GM12878 (cell line): Measurements from ENCODE around the gene SGCB. TPM values are rescaled to one million over a fixed set of nuclear protein-coding genes. Genes with fewer than 3 reads are reported as not detected.
A peak's percentile ranks its signal among the peaks of the same experiment; 100 is the strongest.

Experiments used
- YBX1 ChIP-seq: fragments of 450-650 bp; IDR thresholded peaks from 2 replicates; pipeline ENCODE4 v1.6.1; 2016; ENCODE audit warnings: antibody characterized with exemption
- ZNF687 ChIP-seq: fragments of 450-650 bp; IDR thresholded peaks from 2 replicates; pipeline ENCODE4 v1.6.1; 2017; ENCODE audit warnings: mild to moderate bottlenecking, moderate library complexity
- polyA plus RNA-seq, 11 experiments: library from polyadenylated mRNA; depleted of rRNA in 4 of 11; unstranded in 6 of 11; stranded (reverse) in 5 of 11; fragments of >200 nt; fragmentation: Nextera tagmentation in 4 of 11; fragmentation: Illumina TruSeq in 1 of 11; extraction: Ambion mirVana in 4 of 11; extraction: Trizol in 1 of 11; gene quantifications; 1 replicate in 1 of 11; 2 replicates in 10 of 11; pipeline versions ENCODE4 v1.2.1 to v1.2.3, GENCODE V29; 2011 to 2016; ENCODE audit warnings: inconsistent platforms in 2 of 11, missing spikeins in 2 of 11, low read depth in 1 of 11
- total RNA-seq, 4 experiments: library from RNA; depleted of rRNA in 3 of 4; stranded (reverse); fragments of >200 nt in 3 of 4; fragmentation: Illumina TruSeq in 1 of 4; extraction: Trizol in 1 of 4; gene quantifications; 2 replicates each; pipeline versions ENCODE4 v1.2.1 to v1.2.3, GENCODE V29; 2013 to 2021
- TF ChIP-seq, protein P1 (sequence below): IDR thresholded peaks from 2 replicates; pipeline ENCODE4 v1.6.1; 2011; ENCODE audit warnings: borderline replicate concordance, low read depth, mild to moderate bottlenecking, moderate library complexity, low read length; ENCODE audit not compliant: insufficient read depth, poor library complexity, severe bottlenecking
- TF ChIP-seq, protein P2 (sequence below): fragments of 450-650 bp; IDR thresholded peaks from 2 replicates; pipeline ENCODE4 v1.6.1; 2014; ENCODE audit warnings: mild to moderate bottlenecking

Gene SGCB
- total and polyA plus RNA-seq, 10 of the 15 experiments (the other 5 are each of a cell fraction or from before 2014, with no cell fraction given) = 4.7 to 13.2 (median 7.4) TPM

DNA sequence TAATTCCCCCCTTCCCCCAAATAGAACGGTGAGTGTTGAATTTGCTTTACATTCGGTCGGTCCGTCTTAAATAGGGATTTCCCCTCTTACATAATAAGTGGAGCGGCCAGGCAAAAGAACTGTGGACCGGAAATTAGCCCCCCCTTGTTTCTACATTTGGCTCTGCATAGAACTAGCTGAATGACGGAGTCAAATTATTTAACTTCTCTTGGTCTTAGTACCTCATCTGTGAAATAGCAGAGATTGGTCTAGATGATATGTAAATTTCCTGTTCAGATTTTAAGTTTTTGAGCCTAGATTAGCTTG lies 14.3 kb upstream of the SGCB start (continued):
- TF ChIP-seq, protein P1, sequence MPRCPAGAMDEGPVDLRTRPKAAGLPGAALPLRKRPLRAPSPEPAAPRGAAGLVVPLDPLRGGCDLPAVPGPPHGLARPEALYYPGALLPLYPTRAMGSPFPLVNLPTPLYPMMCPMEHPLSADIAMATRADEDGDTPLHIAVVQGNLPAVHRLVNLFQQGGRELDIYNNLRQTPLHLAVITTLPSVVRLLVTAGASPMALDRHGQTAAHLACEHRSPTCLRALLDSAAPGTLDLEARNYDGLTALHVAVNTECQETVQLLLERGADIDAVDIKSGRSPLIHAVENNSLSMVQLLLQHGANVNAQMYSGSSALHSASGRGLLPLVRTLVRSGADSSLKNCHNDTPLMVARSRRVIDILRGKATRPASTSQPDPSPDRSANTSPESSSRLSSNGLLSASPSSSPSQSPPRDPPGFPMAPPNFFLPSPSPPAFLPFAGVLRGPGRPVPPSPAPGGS = peak; percentile 53
- TF ChIP-seq, protein P2, sequence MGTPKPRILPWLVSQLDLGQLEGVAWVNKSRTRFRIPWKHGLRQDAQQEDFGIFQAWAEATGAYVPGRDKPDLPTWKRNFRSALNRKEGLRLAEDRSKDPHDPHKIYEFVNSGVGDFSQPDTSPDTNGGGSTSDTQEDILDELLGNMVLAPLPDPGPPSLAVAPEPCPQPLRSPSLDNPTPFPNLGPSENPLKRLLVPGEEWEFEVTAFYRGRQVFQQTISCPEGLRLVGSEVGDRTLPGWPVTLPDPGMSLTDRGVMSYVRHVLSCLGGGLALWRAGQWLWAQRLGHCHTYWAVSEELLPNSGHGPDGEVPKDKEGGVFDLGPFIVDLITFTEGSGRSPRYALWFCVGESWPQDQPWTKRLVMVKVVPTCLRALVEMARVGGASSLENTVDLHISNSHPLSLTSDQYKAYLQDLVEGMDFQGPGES = no peak
- TF ChIP-seq ZNF687 (no peak), YBX1 (no peak)
